ENCODE data around the gene IMPDH2. TPM values are rescaled to one million over a fixed set of nuclear protein-coding genes. Genes with fewer than 3 reads are reported as not detected.
"Not testable (repeated sequence)": the region's sequence is repeated elsewhere in the genome, so short reads cannot be mapped to it uniquely, and the experiment has no call there.

The IMPDH2 gene
- total and polyA plus RNA-seq, 5 donors: 34.7 to 62.6 (median 58.8) TPM

DNA sequence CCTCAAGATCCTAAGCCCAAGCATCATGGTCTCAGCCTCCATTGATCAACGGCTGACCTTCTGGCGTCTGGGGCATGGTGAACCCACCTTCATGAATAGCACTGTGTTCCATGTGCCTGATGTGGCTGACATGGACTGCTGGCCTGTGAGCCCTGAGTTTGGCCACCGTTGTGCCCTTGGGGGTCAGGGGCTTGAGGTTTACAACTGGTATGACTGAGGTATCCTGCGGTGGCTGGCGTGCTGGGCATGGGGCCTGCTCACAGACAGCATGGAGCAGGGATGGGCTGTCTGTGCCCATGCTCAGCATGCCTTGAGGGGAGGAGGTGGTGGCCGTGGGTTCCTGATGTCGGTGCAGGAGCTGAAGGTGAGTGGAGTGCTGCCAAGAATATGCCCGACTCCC lies 14.1 kb downstream of the IMPDH2 start:
- no peaks in the 10 kb centered on the region for H3K9me3 ChIP-seq (ENCODE audit: control insufficient read depth, low read length)
- no peak for ATAC-seq
- peaks cover 7% of the 10 kb centered on the region for H3K4me1 ChIP-seq (ENCODE audit: control insufficient read depth, insufficient read depth, low read length)
- intact Hi-C loops (cut with DNase I): no loop called here
- H3K4me3 ChIP-seq (ENCODE audit: low read length): no peak overlapping the region
- H3K27ac ChIP-seq (ENCODE audit: low read length): no peak overlapping the region
- 86% methylated on average over 8 of the region's 8 CpGs for WGBS
- H3K27me3 ChIP-seq (ENCODE audit: control insufficient read depth, insufficient read depth): no peaks in the 10 kb centered on the region
- peak in 1 of 3 donors; percentile 55 for DNase-seq

DNA sequence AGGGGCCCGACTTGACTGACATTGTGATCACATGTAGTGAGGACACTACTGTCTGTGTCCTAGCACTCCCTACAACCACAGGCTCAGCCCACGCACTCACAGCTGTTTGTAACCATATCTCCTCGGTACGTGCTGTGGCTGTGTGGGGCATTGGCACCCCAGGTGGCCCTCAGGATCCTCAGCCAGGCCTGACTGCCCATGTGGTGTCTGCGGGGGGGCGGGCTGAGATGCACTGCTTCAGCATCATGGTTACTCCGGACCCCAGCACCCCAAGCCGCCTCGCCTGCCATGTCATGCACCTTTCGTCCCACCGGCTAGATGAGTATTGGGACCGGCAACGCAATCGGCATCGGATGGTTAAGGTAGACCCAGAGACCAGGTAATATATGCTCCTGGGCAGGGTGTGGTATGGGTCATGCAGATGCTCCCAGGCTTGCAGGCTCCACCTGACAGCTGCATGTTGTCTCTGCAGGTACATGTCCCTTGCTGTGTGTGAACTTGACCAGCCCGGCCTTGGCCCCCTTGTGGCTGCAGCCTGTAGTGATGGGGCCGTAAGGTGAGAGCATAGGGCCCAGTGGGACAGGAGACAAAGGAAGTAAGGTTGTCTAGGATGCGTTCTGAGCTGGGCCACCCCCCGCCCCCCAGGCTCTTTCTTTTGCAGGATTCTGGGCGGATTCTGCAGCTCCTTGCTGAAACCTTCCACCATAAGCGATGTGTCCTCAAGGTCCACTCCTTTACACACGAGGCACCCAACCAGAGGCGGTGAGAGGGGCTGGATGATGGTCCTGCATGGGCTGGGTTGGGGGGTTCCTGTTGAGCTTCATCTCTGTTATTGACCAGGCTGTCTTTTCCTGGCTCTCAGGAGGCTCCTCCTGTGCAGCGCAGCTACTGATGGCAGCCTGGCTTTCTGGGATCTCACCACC lies 15.2 kb downstream of the IMPDH2 start:
- WGBS: 85% methylated on average over 24 of the region's 24 CpGs
- Histone ChIP-seq H3K4me3 (ENCODE audit: low read length) (no peak overlapping the region), H3K27me3 (ENCODE audit: control insufficient read depth, insufficient read depth) (no peaks in the 10 kb centered on the region), H3K27ac (ENCODE audit: low read length) (no peak overlapping the region), H3K4me1 (ENCODE audit: control insufficient read depth, insufficient read depth, low read length) (peaks cover 5% of the 10 kb centered on the region), H3K9me3 (ENCODE audit: control insufficient read depth, low read length) (no peaks in the 10 kb centered on the region)
- no peak for ATAC-seq
- DNase-seq: peak in 1 of 3 donors; percentile 73
- intact Hi-C loops (cut with DNase I): no loop called here

DNA sequence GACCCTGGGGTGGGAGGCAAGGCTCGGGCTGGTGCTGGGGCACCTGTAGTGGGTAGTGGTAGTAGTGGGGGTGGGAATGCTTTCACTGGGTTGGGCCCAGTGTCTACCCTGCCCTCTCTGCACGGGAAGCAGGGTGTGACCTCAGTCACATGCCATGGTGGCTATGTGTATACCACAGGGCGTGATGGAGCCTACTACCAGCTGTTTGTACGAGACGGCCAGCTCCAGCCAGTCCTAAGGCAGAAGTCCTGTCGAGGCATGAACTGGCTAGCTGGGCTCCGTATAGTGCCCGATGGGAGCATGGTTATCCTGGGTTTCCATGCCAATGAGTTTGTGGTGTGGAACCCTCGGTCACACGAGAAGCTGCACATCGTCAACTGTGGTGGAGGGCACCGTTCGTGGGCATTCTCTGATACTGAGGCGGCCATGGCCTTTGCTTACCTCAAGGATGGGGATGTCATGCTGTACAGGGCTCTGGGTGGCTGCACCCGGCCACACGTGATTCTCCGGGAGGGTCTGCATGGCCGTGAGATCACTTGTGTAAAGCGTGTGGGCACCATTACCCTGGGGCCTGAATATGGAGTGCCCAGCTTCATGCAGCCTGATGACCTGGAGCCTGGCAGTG lies 16.0 kb downstream of the IMPDH2 start:
- WGBS: 81% methylated on average over 19 of the region's 19 CpGs
- Histone ChIP-seq H3K4me1 (ENCODE audit: control insufficient read depth, insufficient read depth, low read length) (peaks cover 5% of the 10 kb centered on the region), H3K27ac (ENCODE audit: low read length) (no peak overlapping the region), H3K27me3 (ENCODE audit: control insufficient read depth, insufficient read depth) (no peaks in the 10 kb centered on the region), H3K9me3 (ENCODE audit: control insufficient read depth, low read length) (no peaks in the 10 kb centered on the region), H3K4me3 (ENCODE audit: low read length) (no peak overlapping the region)
- intact Hi-C loops (cut with DNase I): no loop called here
- ATAC-seq (no peak), DNase-seq (no peak)

DNA sequence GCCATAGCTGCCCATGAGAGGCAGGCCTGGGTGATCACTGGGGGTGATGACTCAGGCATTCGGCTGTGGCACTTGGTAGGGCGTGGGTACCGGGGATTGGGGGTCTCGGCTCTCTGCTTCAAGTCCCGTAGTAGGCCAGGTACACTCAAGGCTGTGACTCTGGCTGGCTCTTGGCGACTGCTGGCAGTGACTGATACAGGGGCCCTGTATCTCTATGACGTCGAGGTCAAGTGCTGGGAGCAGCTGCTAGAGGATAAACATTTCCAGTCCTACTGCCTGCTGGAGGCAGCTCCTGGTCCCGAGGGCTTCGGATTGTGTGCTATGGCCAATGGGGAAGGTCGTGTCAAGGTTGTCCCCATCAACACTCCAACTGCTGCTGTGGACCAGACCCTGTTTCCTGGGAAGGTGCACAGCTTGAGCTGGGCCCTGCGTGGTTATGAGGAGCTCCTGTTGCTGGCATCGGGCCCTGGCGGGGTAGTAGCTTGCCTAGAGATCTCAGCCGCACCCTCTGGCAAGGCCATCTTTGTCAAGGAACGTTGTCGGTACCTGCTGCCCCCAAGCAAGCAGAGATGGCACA lies 16.7 kb downstream of the IMPDH2 start:
- Histone ChIP-seq H3K4me1 (ENCODE audit: control insufficient read depth, insufficient read depth, low read length) (peaks cover 3% of the 10 kb centered on the region), H3K4me3 (ENCODE audit: low read length) (no peak overlapping the region), H3K27me3 (ENCODE audit: control insufficient read depth, insufficient read depth) (no peaks in the 10 kb centered on the region), H3K9me3 (ENCODE audit: control insufficient read depth, low read length) (no peaks in the 10 kb centered on the region), H3K27ac (ENCODE audit: low read length) (no peak overlapping the region)
- ATAC-seq: no peak
- peak in 1 of 3 donors; percentile 58 for DNase-seq
- intact Hi-C loops (cut with DNase I): no loop called here
- WGBS: 59% methylated on average over 17 of the region's 17 CpGs

DNA sequence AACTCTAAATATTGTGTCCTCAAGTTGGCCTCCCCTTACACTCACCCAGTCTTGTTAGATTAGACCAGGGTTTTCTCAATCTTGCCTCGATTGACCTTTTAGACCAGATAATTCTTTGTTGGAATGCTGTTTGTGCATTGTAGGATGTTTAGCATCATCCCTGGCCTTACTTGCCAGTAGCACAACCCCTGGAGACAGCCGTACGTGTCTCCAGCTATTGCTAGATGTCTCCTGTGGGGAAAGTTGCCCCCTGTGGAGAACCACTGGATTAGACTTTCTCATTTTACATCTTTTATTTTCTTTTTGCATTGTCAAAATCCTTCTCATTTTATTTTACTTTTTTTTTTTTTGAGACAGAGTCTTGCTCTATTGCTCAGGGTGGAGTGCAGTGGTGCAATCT lies 19.8 kb downstream of the IMPDH2 start:
- Histone ChIP-seq H3K9me3 (ENCODE audit: control insufficient read depth, low read length) (no peaks in the 10 kb centered on the region), H3K4me3 (ENCODE audit: low read length) (no peak overlapping the region), H3K4me1 (ENCODE audit: control insufficient read depth, insufficient read depth, low read length) (peaks cover 3% of the 10 kb centered on the region), H3K27me3 (ENCODE audit: control insufficient read depth, insufficient read depth) (no peaks in the 10 kb centered on the region), H3K27ac (ENCODE audit: low read length) (no peak overlapping the region)
- WGBS: 58% methylated on average over 3 of the region's 3 CpGs
- intact Hi-C loops (cut with DNase I): no loop called here
- no peak for ATAC-seq
- peak in 1 of 3 donors; percentile 7 for DNase-seq

DNA sequence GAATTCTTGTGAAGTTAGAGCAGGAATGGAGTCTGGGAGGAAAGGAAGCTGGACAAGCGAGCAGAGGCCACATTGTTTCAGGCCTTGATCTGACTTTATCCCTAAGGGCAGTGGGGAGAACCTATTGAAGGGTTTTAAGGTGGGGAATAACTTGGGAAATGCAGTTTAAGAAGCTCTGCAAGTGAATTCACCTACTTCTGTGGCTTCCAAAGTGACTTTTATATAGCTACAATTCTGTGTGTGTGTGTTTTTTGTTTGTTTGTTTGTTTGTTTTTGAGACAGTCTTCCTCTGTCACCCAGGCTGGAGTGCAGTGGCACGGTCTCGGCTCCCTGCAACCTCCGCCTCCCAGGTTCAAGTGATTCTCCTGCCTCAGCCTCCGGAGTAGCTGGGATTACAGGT lies 20.6 kb downstream of the IMPDH2 start:
- intact Hi-C loops (cut with DNase I): not testable (repeated sequence)

DNA sequence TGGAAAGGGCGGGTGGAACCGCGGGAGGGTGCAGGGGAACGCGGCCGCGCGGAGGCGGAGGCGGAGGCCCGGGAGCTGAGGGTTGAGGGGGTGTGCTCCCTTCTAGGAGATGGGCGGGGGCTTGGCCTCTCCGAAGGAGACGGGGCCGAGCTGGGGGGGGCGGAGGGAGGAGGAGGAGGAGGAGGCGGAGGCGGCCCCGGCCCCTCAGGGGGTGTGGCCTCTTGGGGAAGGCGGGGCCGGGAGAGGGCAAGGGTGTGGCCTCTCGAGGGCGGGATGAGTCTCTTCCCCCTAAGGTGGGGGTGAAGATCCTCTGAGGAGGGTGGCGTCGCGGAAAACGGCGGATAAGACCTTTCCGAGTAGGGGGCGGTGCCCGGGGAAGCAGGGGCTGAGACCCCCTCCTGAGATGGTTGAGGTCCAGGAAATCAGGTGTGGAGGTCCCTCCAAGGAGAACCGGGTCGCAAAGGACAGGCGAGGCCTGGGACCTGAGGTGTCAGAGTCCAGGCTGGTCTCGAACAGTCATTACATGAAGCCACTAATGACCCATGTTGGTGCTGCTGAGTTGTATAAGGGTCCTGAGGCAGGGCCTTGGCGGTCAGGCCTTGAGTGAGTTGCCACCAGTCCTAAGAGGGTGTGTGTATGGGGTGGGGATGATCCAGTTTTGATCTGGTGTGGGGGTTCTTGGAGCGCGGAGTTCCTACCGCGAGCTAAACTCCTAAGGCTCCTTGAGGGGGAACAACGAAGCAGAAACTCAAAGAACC lies 21.2 kb downstream of the IMPDH2 start:
- 17% methylated on average over 41 of the region's 41 CpGs for WGBS
- intact Hi-C loops (cut with DNase I): no loop called here
- ATAC-seq (peak; percentile 86 to 87), DNase-seq (peak; percentile 93 to 96 (median 95))
- Histone ChIP-seq H3K4me3 (ENCODE audit: low read length) (peak overlapping the region; percentile 67), H3K4me1 (ENCODE audit: control insufficient read depth, insufficient read depth, low read length) (peaks cover 3% of the 10 kb centered on the region), H3K27me3 (ENCODE audit: control insufficient read depth, insufficient read depth) (no peaks in the 10 kb centered on the region), H3K9me3 (ENCODE audit: control insufficient read depth, low read length) (no peaks in the 10 kb centered on the region), H3K27ac (ENCODE audit: low read length) (peak overlapping the region; percentile 55)

More for the DNA sequence above, 20.6 kb downstream of the IMPDH2 start:
- not testable (repeated sequence) for H3K27ac ChIP-seq (ENCODE audit: low read length); H3K4me1 ChIP-seq (ENCODE audit: control insufficient read depth, insufficient read depth, low read length); H3K27me3 ChIP-seq (ENCODE audit: control insufficient read depth, insufficient read depth); H3K9me3 ChIP-seq (ENCODE audit: control insufficient read depth, low read length); H3K4me3 ChIP-seq (ENCODE audit: low read length); ATAC-seq
- peak in 1 of 3 donors; percentile 23 for DNase-seq
- 87% methylated on average over 5 of the region's 5 CpGs for WGBS

DNA sequence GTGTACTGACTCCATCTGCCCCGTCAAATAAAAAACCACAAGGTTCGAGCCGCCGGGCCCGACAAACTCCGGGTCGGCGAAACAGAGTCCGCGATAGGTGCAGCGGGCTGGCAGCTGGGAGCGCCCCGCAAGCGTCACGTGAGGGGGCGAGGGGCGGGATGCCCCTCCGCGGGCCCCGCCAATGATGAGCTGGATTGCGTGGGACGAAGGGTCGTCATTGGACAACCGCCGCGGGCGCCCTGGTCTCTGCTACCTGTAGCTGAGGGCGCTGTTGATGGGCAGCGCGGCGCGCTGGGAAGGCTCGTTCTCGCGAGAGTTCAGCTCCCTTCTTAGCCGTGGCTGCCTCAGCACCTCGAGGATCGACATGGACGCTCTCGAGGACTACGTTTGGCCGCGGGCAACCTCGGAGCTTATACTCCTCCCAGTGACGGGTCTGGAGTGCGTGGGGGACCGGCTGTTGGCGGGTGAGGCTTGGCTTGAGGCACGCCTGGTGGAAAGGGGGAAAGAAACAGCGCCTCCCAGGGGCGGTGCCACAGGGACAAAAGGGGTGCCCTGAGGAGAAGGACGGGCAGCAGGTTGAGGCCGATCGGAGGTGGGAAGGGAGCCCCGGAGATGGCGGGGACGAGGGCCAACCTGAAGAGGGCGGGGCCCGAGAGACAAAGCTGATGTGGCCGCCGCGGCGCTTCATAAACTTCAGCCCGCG lies 22.0 kb downstream of the IMPDH2 start, which contains the start of gene WDR6:
Gene WDR6 (plus strand): TSS at position 324 of the 703 bp plus-strand sequence. CDS start 41 bp downstream, at position 365.
- H3K27me3 ChIP-seq (ENCODE audit: control insufficient read depth, insufficient read depth): no peaks in the 10 kb centered on the region
- DNase-seq: peak; percentile 97 to 99 (median 99)
- under 1% methylated on average over 65 of the region's 65 CpGs for WGBS
- intact Hi-C loops (cut with DNase I): no loop called here
- H3K4me1 ChIP-seq (ENCODE audit: control insufficient read depth, insufficient read depth, low read length): peaks cover 3% of the 10 kb centered on the region
- peak within 1 kb of the TSS; percentile 85 for H3K27ac ChIP-seq (ENCODE audit: low read length)
- H3K9me3 ChIP-seq (ENCODE audit: control insufficient read depth, low read length): no peaks in the 10 kb centered on the region
- peak; percentile 92 for ATAC-seq
- peak within 1 kb of the TSS; percentile 67 for H3K4me3 ChIP-seq (ENCODE audit: low read length)

DNA sequence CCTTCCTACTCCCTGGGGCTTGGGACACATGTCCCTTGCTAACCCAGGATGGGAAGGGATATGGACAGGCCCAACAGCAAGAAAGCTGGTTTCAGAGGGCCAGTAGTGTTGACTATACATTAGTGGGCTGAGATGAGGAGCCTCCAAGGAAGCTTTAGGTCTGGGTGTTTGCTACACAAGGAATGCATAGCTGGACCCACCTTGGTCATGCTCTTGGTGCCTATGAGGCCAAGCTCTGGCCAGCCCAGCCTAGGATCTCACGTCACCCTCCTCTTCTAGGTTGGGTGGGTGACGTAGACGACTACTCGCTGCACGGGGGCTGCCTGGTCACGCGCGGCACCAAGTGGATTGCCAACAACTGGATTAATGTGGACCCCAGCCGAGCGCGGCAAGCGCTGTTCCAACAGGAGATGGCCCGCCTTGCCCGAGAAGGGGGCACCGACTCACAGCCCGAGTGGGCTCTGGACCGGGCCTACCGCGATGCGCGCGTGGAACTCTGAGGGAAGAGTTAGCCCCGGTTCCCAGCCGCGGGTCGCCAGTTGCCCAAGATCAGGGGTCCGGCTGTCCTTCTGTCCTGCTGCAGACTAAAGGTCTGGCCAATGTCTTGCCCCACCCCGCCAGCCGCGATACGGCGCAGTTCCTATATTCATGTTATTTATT lies 22.7 kb downstream of the IMPDH2 start:
- Histone ChIP-seq H3K27me3 (ENCODE audit: control insufficient read depth, insufficient read depth) (no peaks in the 10 kb centered on the region), H3K9me3 (ENCODE audit: control insufficient read depth, low read length) (no peaks in the 10 kb centered on the region), H3K27ac (ENCODE audit: low read length) (peak overlapping the region; percentile 85), H3K4me1 (ENCODE audit: control insufficient read depth, insufficient read depth, low read length) (peaks cover 3% of the 10 kb centered on the region), H3K4me3 (ENCODE audit: low read length) (peak overlapping the region; percentile 67)
- DNase-seq: peak; percentile 53 to 83 (median 78)
- peak; percentile 2 to 17 for ATAC-seq
- WGBS: 3% methylated on average over 32 of the region's 32 CpGs
- intact Hi-C loops (cut with DNase I): no loop called here

DNA sequence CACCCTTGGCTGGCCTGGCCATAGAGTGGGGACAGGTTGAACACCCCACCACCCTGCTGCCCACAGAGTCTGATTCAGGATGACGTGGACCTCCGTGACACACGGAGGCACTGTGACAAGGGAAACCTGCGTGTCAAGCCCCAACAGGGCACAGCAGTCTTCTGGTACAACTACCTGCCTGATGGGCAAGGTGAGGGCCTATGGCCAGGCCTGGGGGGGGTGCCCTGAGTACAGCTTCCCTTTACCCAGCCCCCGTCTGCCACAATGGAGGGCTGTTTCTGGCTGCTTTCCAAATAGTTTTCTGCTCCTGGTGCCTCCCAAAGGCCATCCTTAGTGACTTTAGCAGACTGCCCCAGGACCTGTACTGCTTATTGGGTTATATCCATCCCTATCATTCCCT lies 23.2 kb downstream of the IMPDH2 start:
- H3K4me1 ChIP-seq (ENCODE audit: control insufficient read depth, insufficient read depth, low read length): peaks cover 3% of the 10 kb centered on the region
- no peak overlapping the region for H3K4me3 ChIP-seq (ENCODE audit: low read length)
- intact Hi-C loops (cut with DNase I): no loop called here
- no peaks in the 10 kb centered on the region for H3K27me3 ChIP-seq (ENCODE audit: control insufficient read depth, insufficient read depth)
- ATAC-seq (no peak), DNase-seq (peak in 2 of 3 donors; percentile 17 to 72)
- WGBS: 95% methylated on average over 5 of the region's 5 CpGs
- peak overlapping the region; percentile 85 for H3K27ac ChIP-seq (ENCODE audit: low read length)
- H3K9me3 ChIP-seq (ENCODE audit: control insufficient read depth, low read length): no peaks in the 10 kb centered on the region
